Muscle of back (tissue), 11 donors: ENCODE results near the gene UVRAG. TPM values are rescaled to one million over a fixed set of nuclear protein-coding genes. Genes with fewer than 3 reads are reported as not detected.
"Not testable (repeated sequence)": the region's sequence is repeated elsewhere in the genome, so short reads cannot be mapped to it uniquely, and the experiment has no call there.

Experiments
- DNase-seq, 3 donors: peaks; one replicate each; pipeline versions ENCODE4 v3.0.0 to v3.0.0-alpha.2; 2013
- polyA plus RNA-seq, 10 donors: library from polyadenylated mRNA; unstranded; fragments of 120-200 nt; gene quantifications; one replicate each; pipeline ENCODE4 v1.2.1, GENCODE V29; 2013; ENCODE audit not compliant: insufficient read length in 10 of 10

The UVRAG gene
- polyA plus RNA-seq, 10 donors = 7.6 to 11.1 (median 9.7) TPM

GRCh38 chr11:75950141-75950540 is 135.1 kb downstream of the UVRAG start:
- no peak for DNase-seq

GRCh38 chr11:75954039-75954438 is 139.0 kb downstream of the UVRAG start:
- DNase-seq = no peak

- DNase-seq = no peak
Measured at GRCh38 chr11:75955443-75955842, 140.4 kb downstream of the UVRAG start.

GRCh38 chr11:75959540-75959939 is 144.5 kb downstream of the UVRAG start:
- DNase-seq = no peak

- peak in 2 of 3 donors; percentile 55 to 64 for DNase-seq
Measured at GRCh38 chr11:75964071-75964470, 149.1 kb downstream of the UVRAG start.

GRCh38 chr11:75966537-75967287 is 151.7 kb downstream of the UVRAG start:
- DNase-seq = peak in 1 of 3 donors; percentile 63

- peak in 1 of 3 donors; percentile 47 for DNase-seq
Measured at GRCh38 chr11:75968021-75968625, 153.1 kb downstream of the UVRAG start.

GRCh38 chr11:75969626-75970308 is 154.8 kb downstream of the UVRAG start:
- no peak for DNase-seq

GRCh38 chr11:75973710-75974109 is 158.7 kb downstream of the UVRAG start:
- not testable (repeated sequence) for DNase-seq

- not testable (repeated sequence) for DNase-seq
Measured at GRCh38 chr11:75979075-75979474, 164.1 kb downstream of the UVRAG start.

GRCh38 chr11:75979479-75980027 is 164.5 kb downstream of the UVRAG start:
- DNase-seq = not testable (repeated sequence)

GRCh38 chr11:75980031-75980430 is 165.0 kb downstream of the UVRAG start:
- no peak for DNase-seq

GRCh38 chr11:75981546-75981945 is 166.5 kb downstream of the UVRAG start:
- no peak for DNase-seq

- DNase-seq = no peak
Measured at GRCh38 chr11:75982309-75982708, 167.3 kb downstream of the UVRAG start.

GRCh38 chr11:75986966-75987365 is 172.0 kb downstream of the UVRAG start:
- DNase-seq = no peak

- DNase-seq = no peak
Measured at GRCh38 chr11:75993126-75993525, 178.1 kb downstream of the UVRAG start.

- DNase-seq = no peak
Measured at GRCh38 chr11:75994616-75995015, 179.6 kb downstream of the UVRAG start.

GRCh38 chr11:75996523-75997442 is 181.8 kb downstream of the UVRAG start:
- DNase-seq = peak; percentile 38 to 74 (median 47)

GRCh38 chr11:76004400-76004799 is 189.4 kb downstream of the UVRAG start:
- DNase-seq = no peak

GRCh38 chr11:76005756-76006155 is 190.7 kb downstream of the UVRAG start:
- no peak for DNase-seq

- no peak for DNase-seq
Measured at GRCh38 chr11:76007166-76007565, 192.2 kb downstream of the UVRAG start.
